Erythroblast (primary cell): ENCODE measurements around the gene OR6C4.
"Not testable (repeated sequence)": the region's sequence is repeated elsewhere in the genome, so short reads cannot be mapped to it uniquely, and the experiment has no call there.

Experiments used
- GATA1 ChIP-seq: IDR thresholded peaks from 2 replicates; pipeline ENCODE4 v1.6.1; 2011; ENCODE audit warnings: low read depth, mild to moderate bottlenecking, control low read depth, low read length, moderate library complexity
- POLR2A ChIP-seq: IDR thresholded peaks from 2 replicates; pipeline ENCODE4 v1.6.1; 2011; ENCODE audit warnings: mild to moderate bottlenecking, low read length

DNA sequence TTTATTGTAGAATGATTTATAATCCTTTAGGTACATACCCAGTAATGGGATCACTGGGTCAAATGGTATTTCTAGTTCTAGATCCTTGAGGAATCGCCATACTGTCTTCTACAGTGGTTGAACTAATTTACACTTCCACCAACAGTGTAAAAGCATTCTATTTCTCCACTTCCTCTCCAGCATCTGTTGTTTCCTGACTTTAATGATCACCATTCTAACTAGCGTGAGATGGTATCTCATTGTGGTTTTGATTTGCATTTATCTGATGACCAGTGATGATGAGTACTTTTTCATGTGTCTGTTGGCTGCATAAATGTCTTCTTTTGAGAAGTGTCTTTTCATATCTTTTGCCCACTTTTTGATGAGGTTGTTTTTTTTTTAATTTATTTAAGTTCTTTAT, 1.2 kb upstream of the OR6C4 start:
- not testable (repeated sequence) for TF ChIP-seq POLR2A, GATA1
